ENCODE data around the gene HIPK3. TPM values are rescaled to one million over a fixed set of nuclear protein-coding genes. Genes with fewer than 3 reads are reported as not detected.
"Not testable (repeated sequence)": the region's sequence is repeated elsewhere in the genome, so short reads cannot be mapped to it uniquely, and the experiment has no call there.

HIPK3 gene
- total RNA-seq, 1 donor from 2014 or later: 83.0 TPM

DNA sequence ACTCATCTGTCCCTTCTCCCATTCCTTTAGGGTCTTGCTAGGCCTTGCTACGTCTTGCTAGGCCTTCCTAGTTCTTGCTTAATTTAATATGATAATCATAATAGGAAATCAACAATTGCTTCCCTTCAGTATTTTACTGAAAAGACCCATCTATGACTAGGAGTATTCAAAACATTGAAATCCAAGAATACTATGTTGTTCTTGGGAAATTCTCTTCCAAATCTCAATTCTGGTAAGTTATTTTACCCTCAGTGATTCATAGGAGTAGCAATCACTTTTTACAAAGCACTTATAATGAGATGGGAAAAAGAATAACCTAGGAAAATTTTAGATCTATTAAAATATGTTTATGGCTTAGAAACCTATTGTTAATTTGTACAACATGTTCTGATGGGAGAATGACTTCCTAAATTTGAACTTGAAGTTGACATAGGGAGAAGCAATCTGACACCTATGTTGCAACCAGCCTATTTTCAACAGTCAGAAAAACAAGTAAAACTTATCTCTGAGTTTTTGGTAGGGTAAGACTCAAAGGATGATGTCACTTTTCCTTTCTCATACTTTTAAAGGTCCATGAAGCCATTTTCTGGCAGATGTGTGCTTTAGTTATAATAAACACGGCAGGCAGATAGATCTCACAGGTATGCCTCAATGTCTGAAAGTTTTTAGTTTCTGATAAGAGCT is 29.5 kb upstream of the HIPK3 start:
- DNase-seq (ENCODE audit: low spot score): no peak
- H3K27me3 Mint-ChIP-seq (ENCODE audit: low read depth): no peaks in the 10 kb centered on the region
- no peak overlapping the region for H3K27ac Mint-ChIP-seq (ENCODE audit: unreplicated experiment)
- H3K9me3 Mint-ChIP-seq (ENCODE audit: low read depth): peaks cover 4% of the 10 kb centered on the region
- peaks cover 7% of the 10 kb centered on the region for H3K4me1 Mint-ChIP-seq (ENCODE audit: low read depth)
- no peak overlapping the region for H3K4me3 Mint-ChIP-seq (ENCODE audit: unreplicated experiment)
- TF ChIP-seq, protein P1, sequence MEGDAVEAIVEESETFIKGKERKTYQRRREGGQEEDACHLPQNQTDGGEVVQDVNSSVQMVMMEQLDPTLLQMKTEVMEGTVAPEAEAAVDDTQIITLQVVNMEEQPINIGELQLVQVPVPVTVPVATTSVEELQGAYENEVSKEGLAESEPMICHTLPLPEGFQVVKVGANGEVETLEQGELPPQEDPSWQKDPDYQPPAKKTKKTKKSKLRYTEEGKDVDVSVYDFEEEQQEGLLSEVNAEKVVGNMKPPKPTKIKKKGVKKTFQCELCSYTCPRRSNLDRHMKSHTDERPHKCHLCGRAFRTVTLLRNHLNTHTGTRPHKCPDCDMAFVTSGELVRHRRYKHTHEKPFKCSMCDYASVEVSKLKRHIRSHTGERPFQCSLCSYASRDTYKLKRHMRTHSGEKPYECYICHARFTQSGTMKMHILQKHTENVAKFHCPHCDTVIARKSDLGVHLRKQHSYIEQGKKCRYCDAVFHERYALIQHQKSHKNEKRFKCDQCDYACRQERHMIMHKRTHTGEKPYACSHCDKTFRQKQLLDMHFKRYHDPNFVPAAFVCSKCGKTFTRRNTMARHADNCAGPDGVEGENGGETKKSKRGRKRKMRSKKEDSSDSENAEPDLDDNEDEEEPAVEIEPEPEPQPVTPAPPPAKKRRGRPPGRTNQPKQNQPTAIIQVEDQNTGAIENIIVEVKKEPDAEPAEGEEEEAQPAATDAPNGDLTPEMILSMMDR (IDR thresholded peaks at IDR 0.05): no peak
- no peaks in the 10 kb centered on the region for H3K36me3 Mint-ChIP-seq (ENCODE audit: low read depth)

DNA sequence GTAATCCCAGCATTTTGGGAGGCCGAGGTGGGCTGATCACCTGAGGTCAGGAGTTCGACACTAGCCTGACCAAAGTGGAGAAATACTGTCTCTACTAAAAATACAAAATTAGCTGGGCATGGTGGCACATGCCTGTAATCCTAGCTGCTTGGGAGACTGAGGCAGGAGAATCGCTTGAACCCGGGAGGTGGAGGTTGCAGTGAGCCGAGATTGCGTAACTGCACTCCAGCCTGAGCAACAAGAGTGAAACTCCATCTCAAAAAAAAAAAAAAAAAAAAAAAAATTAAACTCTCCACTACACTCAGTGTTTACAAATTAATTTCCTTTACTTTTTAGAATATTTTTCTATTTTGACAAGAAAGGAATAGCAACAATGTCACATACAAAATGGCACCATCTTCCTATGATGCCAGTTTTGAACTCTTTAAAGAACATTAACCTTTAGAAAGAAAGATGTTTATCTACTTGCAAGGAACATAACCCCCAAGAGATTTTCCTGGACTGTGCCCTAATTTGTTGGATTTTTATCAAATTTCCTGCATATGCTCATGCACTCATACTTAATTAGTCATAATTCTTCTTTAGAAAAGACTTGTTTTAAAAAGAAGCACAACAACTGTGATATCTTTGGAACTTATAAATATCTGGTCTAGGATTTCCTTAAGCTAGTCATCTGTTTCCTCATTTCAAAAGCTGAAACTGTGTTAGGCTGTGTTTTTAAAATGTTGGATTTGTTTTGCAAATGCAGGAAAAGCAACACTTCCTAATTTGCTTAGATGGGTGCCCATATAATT is 22.6 kb upstream of the HIPK3 start:
- Mint-ChIP-seq H3K4me1 (ENCODE audit: low read depth) (peaks cover 7% of the 10 kb centered on the region), H3K27me3 (ENCODE audit: low read depth) (no peaks in the 10 kb centered on the region), H3K9me3 (ENCODE audit: low read depth) (no peaks in the 10 kb centered on the region), H3K36me3 (ENCODE audit: low read depth) (no peaks in the 10 kb centered on the region), H3K27ac (ENCODE audit: unreplicated experiment) (peak overlapping the region; percentile 17), H3K4me3 (ENCODE audit: unreplicated experiment) (no peak overlapping the region)
- TF ChIP-seq, protein P1 (IDR thresholded peaks at IDR 0.05): no peak
- no peak for DNase-seq (ENCODE audit: low spot score)

DNA sequence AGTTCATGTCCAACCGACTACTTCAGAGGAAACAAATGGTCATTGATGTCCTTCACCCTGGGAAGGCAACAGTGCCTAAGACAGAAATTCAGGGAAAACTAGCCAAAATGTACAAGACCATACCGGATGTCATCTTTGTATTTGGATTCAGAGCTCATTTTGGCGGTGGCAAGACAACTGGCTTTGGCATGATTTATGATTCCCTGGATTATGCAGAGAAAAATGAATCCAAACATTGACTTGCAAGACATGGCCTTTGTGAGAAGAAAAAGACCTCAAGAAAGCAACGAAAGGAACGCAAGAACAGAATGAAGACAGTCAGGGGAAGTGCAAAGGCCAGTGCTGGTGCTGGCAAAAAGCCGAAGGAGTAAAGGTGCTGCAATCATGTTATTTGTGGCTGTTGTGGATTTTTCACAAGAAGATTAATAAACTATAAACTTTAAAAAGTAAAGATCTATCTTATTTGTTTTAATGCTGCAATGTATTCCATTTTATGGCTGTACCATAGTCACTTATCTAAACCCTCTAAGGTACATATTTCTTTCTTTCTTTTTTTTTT is 20.1 kb upstream of the HIPK3 start:
- DNase-seq (ENCODE audit: low spot score): no peak
- H3K9me3 Mint-ChIP-seq (ENCODE audit: low read depth): no peaks in the 10 kb centered on the region
- H3K4me1 Mint-ChIP-seq (ENCODE audit: low read depth): peaks cover 7% of the 10 kb centered on the region

DNA sequence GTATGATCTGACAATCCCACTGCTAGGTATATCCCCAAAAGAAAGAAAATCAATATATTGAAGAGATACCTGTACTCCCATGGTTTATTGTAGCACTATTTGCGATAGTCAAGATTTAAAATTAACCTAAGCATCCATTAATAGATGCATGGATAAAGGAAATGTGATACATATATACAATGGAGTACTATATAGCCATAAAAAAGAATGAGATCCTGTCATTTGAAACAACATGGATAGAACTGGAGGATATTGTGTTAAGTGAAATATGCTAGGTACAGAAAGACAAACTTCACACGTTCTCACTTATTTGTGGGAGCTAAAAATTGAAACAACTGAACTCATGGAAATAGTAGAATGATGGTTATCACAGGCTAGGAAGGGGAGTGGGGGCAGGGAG is 14.6 kb upstream of the HIPK3 start:
- Mint-ChIP-seq H3K27ac (ENCODE audit: unreplicated experiment) (no peak overlapping the region), H3K27me3 (ENCODE audit: low read depth) (no peaks in the 10 kb centered on the region), H3K36me3 (ENCODE audit: low read depth) (no peaks in the 10 kb centered on the region), H3K4me1 (ENCODE audit: low read depth) (no peaks in the 10 kb centered on the region), H3K9me3 (ENCODE audit: low read depth) (no peaks in the 10 kb centered on the region), H3K4me3 (ENCODE audit: unreplicated experiment) (no peak overlapping the region)
- TF ChIP-seq, protein P1 (IDR thresholded peaks at IDR 0.05): no peak
- no peak for DNase-seq (ENCODE audit: low spot score)

More for the DNA sequence above, 20.1 kb upstream of the HIPK3 start:
- Mint-ChIP-seq H3K27ac (ENCODE audit: unreplicated experiment) (no peak overlapping the region), H3K36me3 (ENCODE audit: low read depth) (no peaks in the 10 kb centered on the region), H3K27me3 (ENCODE audit: low read depth) (no peaks in the 10 kb centered on the region), H3K4me3 (ENCODE audit: unreplicated experiment) (no peak overlapping the region)
- TF ChIP-seq, protein P1 (IDR thresholded peaks at IDR 0.05): no peak

DNA sequence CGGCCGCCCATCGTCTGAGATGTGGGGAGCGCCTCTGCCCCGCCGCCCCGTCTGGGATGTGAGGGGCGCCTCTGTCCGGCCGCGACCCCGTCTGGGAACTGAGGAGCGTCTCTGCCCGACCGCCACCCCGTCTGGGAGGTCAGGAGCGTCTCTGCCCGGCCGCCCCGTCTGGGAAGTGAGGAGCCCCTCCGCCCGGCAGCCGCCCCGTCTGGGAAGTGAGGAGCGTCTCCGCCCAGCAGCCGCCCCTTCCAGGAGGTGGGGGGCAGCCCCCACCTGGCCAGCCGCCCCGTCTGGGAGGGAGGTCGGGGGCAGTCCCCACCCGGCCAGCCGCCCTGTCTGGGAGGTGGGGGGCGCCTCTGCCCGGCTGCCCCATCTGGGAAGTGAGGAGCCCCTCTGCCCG is 13.5 kb upstream of the HIPK3 start:
- H3K4me3 Mint-ChIP-seq (ENCODE audit: unreplicated experiment); DNase-seq (ENCODE audit: low spot score); H3K36me3 Mint-ChIP-seq (ENCODE audit: low read depth); H3K27ac Mint-ChIP-seq (ENCODE audit: unreplicated experiment); H3K9me3 Mint-ChIP-seq (ENCODE audit: low read depth); H3K27me3 Mint-ChIP-seq (ENCODE audit: low read depth); H3K4me1 Mint-ChIP-seq (ENCODE audit: low read depth): not testable (repeated sequence)
